Mesangial cell (primary cell): Measurements from ENCODE around the gene R3HDM1. TPM values are rescaled to one million over a fixed set of nuclear protein-coding genes. Genes with fewer than 3 reads are reported as not detected.

Source experiments
- total RNA-seq: library from RNA; depleted of rRNA; stranded (reverse); fragments of >200 nt; gene quantifications from 2 replicates; pipeline ENCODE4 v1.2.3, GENCODE V29; 2015

The R3HDM1 gene
- 15.8 and 21.8 TPM in 2 replicates for total RNA-seq

DNA sequence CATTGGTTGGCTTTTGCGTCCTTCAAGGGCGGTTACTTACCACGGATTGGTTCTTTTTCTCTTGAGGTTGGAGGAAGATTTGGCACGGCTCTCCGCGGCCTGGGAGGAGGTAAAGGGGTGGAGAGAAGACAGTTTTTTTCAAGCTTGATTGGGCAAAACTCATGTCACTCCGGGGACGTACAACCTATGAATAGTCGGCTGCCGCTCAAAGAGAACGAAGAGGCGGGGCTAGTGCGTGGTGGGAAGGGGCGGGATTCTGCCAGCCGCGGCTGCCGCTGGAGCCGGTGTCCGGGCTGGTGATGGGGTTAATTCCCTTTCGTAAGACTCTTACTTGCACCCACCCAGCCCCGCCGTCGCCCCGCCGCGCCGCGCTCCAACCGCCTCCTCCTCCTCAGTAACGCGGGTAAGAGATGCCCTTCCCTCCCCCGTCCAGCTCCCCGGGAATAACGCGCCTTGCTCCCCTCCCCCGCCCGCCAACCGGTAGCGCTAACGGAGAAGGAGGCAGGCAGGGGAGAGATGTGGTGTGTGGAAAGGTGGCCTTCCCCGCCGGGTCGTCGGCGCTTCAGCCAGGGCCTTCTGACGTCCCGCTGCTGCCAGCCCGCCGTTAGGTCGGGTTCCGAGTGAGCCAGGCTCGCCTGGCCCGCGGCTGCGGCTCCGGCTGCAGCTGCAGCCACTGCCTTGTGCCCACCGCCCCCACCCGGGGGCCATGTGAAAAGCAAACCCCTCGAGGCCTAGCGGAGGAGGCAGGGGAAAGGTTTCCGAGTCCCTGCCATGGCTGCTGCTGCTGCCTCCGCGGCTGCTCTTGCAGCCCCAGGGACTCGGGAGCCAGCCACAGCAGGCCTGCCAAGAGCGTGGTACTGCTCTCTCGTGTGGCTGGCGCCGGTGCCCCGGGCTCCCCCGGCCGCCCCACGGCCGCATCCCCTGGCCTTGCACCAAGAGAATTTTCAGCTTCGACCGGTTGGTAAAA is at the start of gene R3HDM1:
R3HDM1 (plus strand) TSS at position 254 of the 967 bp plus-strand sequence. CDS start 73,362 bp downstream, outside the sequence.

GRCh38 chr2:135530313-135531230 is 712 bp upstream of the R3HDM1 start, which contains the start of gene ZRANB3:
Gene ZRANB3, minus strand, starts transcription at chr2:135531218.

GRCh38 chr2:135741395-135742324 is 210.4 kb downstream of the R3HDM1 start, which contains the start of gene UBXN4:
Gene UBXN4, plus strand, starts transcription at chr2:135741855. Its CDS starts 75 bp downstream, at chr2:135741930.

Other genes starting within 250 kb of the R3HDM1 start
- gene ZRANB3, start 266 bp upstream of the R3HDM1 start, total RNA-seq, result 3.7 and 11.4 TPM in 2 replicates
- 27.2 and 32.3 TPM in 2 replicates for gene UBXN4, start 210.4 kb downstream of the R3HDM1 start, total RNA-seq